ENCODE results near the gene CD40.

DNA sequence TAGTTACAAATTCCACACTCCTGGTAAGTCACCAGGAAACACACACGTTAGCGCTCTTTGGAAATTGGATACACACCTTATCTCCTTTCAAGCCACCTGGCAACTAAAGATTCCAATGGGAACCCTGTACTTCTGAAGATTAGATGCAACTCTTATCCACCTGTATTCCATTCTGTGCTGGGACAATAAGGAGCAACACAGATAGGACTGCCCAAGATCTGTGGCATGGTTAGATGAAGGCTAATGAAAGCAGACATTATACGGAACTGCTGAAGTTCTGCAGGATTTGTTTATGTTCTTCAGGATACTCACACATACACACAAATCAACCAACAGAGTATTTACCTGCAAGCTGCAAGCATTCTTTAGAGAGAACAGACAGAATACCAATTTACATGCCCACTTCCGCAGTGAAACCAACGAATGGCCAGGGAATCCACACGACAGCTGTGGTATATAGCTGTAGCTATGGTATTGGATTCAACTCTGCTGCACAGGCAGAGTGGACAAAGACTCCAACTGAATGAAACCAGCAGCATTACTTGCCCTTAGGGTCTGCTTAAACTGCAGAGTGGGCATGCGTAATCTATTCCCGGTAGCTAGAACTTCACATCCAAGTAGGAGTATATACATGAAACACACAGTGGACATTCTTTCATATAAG lies 40.3 kb upstream of the CD40 start:
- TF ChIP-seq, protein P1, sequence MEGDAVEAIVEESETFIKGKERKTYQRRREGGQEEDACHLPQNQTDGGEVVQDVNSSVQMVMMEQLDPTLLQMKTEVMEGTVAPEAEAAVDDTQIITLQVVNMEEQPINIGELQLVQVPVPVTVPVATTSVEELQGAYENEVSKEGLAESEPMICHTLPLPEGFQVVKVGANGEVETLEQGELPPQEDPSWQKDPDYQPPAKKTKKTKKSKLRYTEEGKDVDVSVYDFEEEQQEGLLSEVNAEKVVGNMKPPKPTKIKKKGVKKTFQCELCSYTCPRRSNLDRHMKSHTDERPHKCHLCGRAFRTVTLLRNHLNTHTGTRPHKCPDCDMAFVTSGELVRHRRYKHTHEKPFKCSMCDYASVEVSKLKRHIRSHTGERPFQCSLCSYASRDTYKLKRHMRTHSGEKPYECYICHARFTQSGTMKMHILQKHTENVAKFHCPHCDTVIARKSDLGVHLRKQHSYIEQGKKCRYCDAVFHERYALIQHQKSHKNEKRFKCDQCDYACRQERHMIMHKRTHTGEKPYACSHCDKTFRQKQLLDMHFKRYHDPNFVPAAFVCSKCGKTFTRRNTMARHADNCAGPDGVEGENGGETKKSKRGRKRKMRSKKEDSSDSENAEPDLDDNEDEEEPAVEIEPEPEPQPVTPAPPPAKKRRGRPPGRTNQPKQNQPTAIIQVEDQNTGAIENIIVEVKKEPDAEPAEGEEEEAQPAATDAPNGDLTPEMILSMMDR (IDR thresholded peaks at IDR 0.05) = no peak
- no peak for TF ChIP-seq POLR2A (IDR thresholded peaks at IDR 0.05)
